Measurements from ENCODE around the gene KRT73.

Gene KRT73

GRCh38 chr12:52618216-52618615 is at the start of gene KRT73:
Gene KRT73, minus strand, starts transcription at chr12:52618559. Its CDS starts 35 bp downstream, at chr12:52618524.
- DNase-seq, result no peak

GRCh38 chr12:52667931-52668330 is 49.6 kb upstream of the KRT73 start:
- no peak for DNase-seq

- no peak for DNase-seq
Observed at GRCh38 chr12:52667509-52667908, 49.1 kb upstream of the KRT73 start.

GRCh38 chr12:52666471-52666870 is 48.1 kb upstream of the KRT73 start:
- no peak for DNase-seq

- no peak for DNase-seq
Observed at GRCh38 chr12:52663420-52663819, 45.1 kb upstream of the KRT73 start.

- DNase-seq, result no peak
Observed at GRCh38 chr12:52662918-52663229, 44.5 kb upstream of the KRT73 start.

- DNase-seq, result no peak
Observed at GRCh38 chr12:52662093-52662917, 43.9 kb upstream of the KRT73 start.

GRCh38 chr12:52661668-52662067 is 43.3 kb upstream of the KRT73 start:
- DNase-seq, result no peak

GRCh38 chr12:52660934-52661499 is 42.7 kb upstream of the KRT73 start:
- no peak for DNase-seq

GRCh38 chr12:52659951-52660350 is 41.6 kb upstream of the KRT73 start:
- DNase-seq, result no peak

GRCh38 chr12:52659395-52659794 is 41.0 kb upstream of the KRT73 start:
- no peak for DNase-seq

- DNase-seq, result no peak
Observed at GRCh38 chr12:52658196-52658595, 39.8 kb upstream of the KRT73 start.

GRCh38 chr12:52657250-52657902 is 39.0 kb upstream of the KRT73 start:
- DNase-seq, result no peak

GRCh38 chr12:52656616-52657015 is 38.3 kb upstream of the KRT73 start:
- DNase-seq, result no peak

GRCh38 chr12:52655720-52656124 is 37.4 kb upstream of the KRT73 start:
- no peak for DNase-seq

- no peak for DNase-seq
Observed at GRCh38 chr12:52655251-52655650, 36.9 kb upstream of the KRT73 start.

- no peak for DNase-seq
Observed at GRCh38 chr12:52651726-52652261, 33.4 kb upstream of the KRT73 start, which contains the start of gene KRT2. Gene KRT2, minus strand, starts transcription at chr12:52652211. Its CDS starts 69 bp downstream, at chr12:52652142.

- DNase-seq, result no peak
Observed at GRCh38 chr12:52650520-52651081, 32.2 kb upstream of the KRT73 start.

GRCh38 chr12:52649066-52649465 is 30.7 kb upstream of the KRT73 start:
- DNase-seq, result no peak

- DNase-seq, result no peak
Observed at GRCh38 chr12:52648012-52648550, 29.7 kb upstream of the KRT73 start.

GRCh38 chr12:52647601-52648000 is 29.2 kb upstream of the KRT73 start:
- DNase-seq, result no peak

- no peak for DNase-seq
Observed at GRCh38 chr12:52646613-52647012, 28.3 kb upstream of the KRT73 start.

GRCh38 chr12:52645982-52646381 is 27.6 kb upstream of the KRT73 start:
- no peak for DNase-seq
